OCI-M2 (cell line): ENCODE data around the gene PPP1R8.
"Not testable (repeated sequence)": the region's sequence is repeated elsewhere in the genome, so short reads cannot be mapped to it uniquely, and the experiment has no call there.

Source experiments
- DNase-seq: peaks from one replicate; lab custom pipeline; 2025; ENCODE audit not compliant: unreplicated experiment; lab: John Stamatoyannopoulos, UW

The PPP1R8 gene

DNA sequence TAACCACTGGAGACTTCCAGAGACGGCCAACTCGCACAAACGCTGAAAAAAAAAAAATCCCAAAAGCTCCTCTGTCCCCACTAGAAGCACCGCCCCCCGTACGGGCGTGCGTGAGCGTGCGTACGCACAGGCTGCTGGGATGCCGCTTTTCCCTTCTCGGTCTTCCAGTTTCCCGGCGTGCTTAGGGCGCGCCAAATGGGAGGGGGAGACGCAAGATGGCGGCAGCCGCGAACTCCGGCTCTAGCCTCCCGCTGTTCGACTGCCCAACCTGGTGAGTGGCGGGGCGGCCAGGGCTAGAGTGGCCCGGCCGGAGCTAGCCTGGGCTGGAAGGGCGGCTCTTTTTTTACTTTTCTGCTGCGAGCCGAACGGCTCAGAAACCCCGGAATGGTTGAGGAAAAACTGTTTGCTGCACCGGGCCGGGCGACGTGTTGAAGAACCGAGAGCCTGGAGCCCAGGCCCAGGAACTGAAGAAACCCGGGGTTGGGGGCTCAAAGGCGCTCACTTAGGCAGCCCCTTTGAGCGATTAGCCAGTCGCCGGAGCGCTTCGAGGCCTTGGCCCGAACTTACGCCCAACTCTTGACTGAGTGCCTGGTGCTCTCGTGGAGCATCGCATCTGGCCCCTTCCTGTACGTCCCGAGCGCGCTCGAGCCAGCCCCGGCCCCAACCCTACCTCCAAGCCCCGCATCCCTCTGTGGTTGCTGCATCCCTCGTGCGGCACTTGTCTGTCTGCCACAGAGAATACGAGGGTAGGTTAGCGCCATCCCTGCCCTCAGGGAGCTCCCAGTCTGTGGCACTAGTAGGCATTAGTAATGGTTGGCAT lies at the start of gene PPP1R8:
PPP1R8 (plus strand) TSS at position 162 of the 820 bp plus-strand sequence; CDS start at position 216, 54 bp downstream.
- peak; percentile 82 for DNase-seq

DNA sequence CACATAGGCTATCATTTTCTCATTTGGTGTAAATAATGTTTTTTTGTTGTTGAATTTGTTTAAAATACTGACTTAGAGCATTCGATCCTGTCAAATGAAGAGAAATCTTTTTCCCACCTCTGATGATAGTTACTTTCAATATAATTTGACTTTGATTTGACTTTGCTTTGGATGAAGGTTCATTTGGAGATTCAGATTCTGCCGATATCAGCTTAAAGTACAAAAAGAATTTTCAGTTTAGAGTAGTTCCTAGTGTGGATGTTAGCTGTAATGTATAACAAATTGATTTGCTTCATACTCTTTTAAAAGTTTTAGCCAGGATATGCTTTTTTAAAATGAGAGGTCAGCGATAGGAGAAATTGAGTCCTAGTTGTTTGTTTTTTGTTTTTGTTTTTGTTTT lies 47.6 kb upstream of the PPP1R8 start:
- no peak for DNase-seq

DNA sequence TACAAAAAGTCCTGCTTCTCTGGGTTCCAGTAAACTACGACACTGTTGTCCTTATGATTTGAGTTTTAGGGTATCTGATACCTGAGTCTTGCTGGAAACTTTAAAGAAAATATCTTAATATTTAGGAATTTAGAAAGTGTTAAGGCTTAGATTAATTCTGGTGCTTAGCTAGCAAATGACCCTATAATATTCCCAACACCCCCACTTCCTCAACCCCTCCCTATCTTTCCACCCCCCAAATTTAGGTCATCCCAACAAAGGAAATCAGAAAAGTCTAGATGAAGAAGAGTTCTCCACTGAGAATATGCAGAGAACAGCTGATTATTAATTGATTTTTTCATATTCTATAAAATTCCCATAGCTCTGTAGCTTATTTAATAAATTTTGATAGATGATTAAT lies 45.9 kb upstream of the PPP1R8 start:
- no peak for DNase-seq

DNA sequence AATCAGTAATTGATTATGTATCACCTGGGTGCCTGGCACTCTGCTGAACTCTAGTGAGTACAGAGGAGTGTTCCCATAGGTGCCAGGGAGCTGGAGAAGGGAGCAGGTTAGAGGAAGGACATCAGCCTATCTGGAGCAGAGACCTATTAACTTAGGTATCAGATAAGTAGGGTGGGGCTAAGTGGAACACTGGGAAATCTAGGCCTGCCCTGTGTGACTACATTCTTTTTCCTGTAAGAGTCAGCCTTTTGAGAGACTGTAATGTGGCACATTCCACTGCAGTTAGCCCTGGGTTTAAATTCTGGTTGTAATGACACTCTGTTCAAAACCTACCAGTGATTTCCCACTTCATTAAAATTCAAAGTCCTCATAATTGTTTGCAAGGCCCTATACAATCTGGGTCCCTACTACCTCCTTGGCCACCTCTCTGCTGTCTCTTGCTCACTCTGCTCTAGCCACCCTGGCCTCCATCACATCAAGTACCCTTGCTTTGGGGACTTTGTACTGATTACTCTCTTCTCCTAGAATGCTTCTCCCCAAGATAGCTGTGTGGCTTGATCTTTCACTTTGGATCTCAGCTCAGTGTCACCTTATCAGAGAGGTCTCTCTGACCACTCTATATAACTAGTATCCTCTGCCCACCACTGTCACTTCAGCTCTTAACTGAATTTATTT lies 44.7 kb upstream of the PPP1R8 start:
- no peak for DNase-seq

DNA sequence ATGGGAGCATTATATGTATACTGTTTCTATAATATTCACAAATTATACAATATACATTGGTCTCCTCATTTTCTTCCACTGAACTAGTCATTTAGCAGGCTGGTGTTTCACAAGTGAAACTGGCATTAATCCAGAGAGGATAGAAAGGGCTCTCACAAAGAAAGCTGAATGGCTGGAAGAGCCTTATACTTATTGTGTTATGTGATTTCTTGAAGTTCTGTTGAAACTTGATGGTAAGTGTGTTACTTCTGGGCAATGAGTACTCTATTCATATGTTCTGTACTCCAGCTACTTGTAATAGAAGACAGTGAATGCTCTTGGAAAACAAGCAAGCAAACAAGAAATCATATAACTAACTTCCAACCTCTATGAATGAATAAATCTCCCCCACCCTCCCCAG lies 42.7 kb upstream of the PPP1R8 start:
- DNase-seq = no peak

DNA sequence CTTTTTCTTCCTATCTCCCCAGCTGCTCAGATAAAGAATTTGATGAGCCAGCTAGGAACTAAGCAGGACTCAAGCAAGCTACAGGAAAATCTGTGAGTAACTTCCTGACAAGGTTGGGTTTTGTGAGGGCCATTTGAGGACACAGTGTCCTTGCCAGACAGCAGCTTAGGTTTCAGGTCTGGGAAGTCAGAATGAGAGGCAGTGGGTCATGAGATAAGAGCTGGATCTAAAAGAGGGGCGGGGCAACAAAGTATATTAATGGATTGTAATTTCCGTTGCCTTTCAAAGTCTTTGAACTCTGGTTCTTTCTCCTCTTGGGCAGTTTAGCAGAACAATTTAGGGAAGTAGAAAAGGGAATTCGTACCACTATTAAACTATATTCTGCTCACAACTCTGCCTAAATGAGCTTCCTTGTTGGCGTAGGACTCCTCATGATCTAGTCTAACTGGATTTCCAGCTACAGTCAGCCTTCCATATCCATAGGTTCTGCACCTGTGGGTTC lies 41.0 kb upstream of the PPP1R8 start:
- no peak for DNase-seq

DNA sequence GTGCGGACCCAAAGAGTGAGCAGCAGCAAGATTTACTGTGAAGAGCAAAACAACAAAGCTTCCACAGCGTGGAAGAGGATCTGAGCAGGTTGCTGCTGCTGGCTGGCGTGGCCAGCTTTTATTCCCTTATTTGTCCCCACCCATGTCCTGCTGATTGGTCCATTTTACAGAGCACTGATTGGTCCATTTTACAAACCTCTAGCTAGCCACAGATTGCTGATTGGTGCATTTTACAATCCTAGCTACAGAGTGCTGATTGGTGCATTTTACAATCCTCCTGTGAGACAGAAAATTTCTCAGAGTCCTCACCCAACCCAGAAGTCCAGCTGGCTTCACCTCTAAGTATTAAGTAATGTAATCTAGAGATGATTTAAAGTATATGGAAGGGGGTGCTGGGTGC lies 40.3 kb upstream of the PPP1R8 start:
- not testable (repeated sequence) for DNase-seq

DNA sequence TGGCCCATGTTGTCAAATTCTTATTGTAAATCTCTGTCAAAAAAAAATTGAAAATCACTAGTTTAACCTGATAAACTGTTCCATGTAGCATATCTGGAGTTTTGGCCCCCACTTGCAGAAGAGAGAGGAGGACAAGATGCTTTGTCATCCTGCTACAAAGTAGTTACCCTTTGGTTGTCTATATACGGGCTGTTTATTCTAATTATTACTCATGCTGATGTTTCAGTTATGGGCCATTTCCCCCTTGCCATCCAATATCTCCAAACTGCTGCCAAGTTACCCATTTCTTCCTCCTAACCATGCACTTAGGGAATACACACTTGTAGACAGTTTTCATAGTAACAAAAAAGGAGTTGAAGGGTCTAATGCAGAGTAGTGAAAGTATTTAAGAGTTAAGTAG lies 35.0 kb upstream of the PPP1R8 start:
- no peak for DNase-seq

DNA sequence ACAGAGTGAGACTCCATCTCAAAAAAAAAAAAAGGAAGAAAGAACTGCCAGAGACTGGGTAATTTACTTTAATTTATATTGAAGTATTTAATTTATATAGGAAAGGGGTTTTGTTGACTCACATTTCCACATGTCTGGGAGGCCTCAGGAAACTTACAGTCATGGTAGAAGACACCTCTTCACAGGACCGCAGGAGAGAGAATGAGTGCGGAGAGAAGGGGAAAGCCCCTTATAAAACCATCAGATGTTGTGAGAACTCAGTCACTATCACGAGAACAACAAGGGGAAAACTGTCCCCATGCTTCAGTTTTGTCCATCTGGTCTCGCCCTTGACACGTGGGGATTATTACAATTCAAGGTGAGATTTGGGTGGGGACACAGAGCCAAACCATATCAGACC lies 25.8 kb upstream of the PPP1R8 start:
- DNase-seq = no peak

DNA sequence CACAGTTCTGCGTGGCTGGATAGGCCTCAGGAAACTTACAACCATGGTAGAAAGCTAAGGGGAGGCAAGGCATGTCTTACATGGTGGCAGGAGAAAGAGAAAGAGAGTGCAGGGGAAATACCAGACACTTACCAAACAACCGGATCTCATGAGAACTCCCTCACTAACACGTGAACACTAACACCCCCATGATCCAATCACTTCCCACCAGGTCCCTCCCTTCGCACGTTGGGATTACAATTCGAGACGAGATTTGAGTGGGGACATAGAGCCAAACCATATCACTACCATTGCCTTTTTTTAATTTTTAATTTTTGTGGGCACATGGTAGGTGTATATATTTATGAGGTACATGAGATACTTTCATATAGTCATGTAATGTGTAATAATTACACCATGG lies 23.8 kb upstream of the PPP1R8 start:
- no peak for DNase-seq

DNA sequence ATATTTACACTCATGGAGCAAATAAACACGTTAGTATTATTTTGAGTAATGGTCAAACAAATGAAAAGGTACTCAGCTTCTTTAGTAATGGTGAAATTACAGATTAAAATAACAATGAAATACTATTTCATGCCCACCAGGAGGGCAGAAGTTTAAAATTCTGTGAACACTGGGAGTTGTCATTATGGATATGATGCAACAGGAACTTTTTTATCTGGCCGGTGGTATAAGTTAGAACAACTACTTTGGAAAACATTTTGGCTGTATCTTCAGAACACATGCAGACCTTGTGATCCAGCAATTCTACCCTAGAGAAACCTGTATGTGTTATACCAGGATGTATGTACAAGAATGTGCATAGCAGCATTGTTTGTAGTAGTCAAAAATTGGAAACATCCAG lies 23.2 kb upstream of the PPP1R8 start:
- no peak for DNase-seq

DNA sequence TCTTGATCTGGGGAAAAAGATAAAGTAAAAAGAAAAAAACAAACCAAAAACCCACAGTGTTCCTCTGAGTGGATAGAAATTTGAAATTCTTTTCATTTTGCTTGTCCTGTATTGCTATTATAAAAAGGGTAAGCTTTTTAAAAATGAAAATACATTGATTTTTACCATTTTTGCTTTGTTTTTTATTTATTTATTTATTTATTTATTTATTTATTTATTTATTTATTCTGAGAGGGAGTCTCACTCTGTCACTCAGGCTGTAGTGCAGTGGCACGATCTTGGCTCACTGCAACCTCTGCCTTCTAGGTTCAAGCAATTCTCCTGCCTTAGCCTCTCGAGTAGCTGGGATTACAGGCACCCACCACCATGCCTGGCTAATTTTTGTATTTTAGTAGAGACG lies 22.5 kb upstream of the PPP1R8 start:
- not testable (repeated sequence) for DNase-seq

DNA sequence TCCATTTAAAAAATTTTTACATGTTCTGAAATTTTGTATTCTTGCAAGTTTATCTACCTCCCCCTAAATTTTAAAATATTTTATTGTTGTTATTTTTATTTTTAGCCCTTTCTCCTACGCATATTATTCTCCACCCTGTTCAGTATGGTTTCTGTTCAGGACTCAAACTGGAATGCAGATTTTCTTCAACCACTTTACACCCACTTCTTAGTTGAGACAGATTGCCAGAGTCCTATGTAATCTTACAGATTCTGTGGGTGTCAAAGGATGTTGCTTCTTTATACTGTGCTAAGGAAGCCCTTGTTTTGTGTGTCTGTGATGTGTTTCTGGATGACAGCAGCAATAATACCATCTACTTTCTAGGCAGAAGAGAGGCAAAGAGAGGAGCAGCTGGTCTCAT lies 20.7 kb upstream of the PPP1R8 start:
- DNase-seq = no peak

DNA sequence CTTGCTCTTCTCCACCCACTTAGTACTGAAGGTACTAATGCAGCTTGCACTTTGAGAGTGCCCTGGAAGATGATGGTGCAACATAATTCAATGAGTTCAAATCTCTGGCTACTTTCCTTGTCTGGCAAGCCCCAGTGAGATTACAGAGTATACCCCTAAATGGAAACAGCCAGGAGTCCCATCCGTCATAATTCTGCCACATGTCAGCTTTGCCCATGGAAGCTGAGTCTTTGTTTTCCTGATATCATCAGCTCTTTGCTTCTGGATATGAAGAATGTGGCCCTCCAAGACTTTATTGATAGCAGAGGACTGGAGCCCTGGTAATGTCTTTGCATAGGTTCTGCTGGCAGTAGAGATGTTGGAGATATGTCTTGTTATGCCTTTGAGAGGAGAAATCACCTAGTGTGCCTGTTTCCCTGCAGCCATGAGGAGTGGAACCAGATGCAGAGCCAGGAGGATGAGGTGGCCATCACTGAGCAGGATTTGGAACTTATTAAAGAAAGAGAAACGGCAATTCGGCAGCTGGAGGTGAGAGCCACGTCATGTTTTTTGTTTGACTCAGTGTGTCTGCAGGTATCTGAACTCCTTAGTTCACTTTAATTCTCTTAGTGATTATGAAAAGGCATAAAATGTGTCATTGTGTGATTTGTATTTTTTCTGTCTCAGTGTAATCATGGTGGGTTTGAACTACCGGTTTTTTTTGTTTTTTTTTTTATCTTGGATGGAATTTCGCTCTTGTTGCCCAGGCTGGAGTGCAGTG lies 18.7 kb upstream of the PPP1R8 start:
- DNase-seq = no peak

DNA sequence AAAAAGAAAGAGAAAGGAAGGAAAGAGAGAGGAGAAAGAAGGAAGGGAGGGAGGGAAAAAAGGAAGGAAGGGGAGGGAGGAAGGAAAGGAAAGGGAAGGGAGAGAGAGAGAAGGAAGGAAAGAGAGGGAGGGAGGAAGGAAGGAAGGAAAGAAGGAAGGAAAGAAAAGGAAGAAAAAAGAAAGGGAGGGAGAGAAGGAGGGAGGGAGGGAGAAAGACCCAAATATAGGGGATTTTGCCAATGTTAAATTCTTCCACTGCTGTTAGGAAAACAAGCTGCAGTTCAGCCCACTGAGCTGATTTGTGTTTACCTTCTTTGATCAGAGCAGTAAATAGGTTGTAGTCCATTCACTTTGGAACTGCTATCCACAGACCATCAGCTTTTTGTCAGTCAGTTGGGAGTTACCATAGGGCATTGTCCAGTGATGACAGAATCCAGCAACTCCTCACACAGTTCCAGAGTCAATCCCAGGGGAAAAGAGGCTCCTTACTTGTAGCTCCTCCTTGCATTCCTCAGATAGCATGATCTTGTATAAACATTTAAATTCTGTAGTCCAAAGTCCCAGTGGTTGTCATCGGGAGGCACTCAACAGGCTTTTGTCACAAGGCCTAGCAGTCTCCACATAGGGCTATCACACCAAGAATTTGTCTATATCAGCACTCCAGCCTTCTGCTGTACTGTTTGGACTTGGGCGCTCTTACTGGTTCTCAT lies 13.5 kb upstream of the PPP1R8 start:
- no peak for DNase-seq

DNA sequence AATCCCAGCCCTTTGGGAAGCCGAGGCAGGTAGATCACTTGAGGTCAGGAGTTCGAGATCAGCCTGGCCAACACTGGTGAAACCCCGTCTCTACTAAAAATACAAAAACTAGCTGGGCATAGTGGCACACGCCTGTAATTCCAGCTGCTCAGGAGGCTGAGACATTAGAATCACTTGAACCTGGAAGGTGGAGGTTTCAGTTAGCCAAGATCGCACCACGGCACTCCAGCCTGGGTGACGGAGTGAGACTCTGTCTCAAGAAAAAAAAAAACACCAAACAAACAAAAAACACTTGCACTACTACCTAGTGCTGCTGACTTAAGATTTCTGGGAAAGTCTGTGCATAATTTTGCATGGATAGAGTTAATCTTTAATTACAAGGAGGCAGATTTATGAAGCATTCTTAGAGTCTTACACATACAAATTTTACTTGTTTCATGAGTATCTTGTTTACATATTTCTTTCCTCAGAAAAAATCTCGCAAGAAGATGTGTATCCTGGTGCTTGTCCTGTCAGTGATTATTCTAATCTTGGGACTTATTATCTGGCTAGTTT lies 8.7 kb upstream of the PPP1R8 start:
- DNase-seq = no peak

DNA sequence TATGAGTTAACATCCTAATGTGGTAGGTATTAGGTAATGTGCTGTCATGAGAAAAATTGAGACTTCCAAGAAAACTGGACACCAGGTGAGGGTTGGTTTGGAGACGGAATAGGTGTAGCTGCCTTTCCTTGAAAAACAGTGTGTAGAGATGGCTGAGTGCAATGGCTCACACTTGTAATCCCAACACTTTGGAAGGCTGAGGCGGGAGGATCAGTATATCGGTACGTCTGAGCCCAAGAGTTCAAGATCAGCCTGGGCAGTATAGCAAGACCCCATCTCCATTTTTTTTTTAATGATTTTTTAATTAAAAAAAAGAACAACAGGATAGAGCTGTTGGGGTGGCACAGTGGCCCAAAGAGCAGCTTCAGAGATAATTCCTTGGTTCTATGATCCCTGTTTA lies 6.8 kb upstream of the PPP1R8 start:
- no peak for DNase-seq

DNA sequence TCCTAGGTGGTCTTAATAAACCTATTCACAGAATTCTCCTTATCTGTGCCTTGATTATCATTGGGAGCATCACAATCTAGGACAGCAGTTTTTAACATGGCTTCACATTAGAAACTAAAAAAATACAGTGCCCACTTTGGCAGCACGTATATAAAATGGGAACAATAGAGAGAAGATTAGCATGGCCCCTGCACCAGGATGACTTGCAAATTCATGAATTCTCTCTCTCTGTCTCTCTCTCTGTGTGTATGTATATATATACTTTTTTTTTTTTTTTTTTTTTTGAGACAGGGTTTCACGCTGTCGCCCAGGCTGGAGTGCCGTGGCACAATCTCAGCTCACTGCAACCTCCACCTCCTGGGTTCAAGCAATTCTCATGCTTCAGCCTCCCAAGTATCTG lies 6.2 kb upstream of the PPP1R8 start:
- no peak for DNase-seq

DNA sequence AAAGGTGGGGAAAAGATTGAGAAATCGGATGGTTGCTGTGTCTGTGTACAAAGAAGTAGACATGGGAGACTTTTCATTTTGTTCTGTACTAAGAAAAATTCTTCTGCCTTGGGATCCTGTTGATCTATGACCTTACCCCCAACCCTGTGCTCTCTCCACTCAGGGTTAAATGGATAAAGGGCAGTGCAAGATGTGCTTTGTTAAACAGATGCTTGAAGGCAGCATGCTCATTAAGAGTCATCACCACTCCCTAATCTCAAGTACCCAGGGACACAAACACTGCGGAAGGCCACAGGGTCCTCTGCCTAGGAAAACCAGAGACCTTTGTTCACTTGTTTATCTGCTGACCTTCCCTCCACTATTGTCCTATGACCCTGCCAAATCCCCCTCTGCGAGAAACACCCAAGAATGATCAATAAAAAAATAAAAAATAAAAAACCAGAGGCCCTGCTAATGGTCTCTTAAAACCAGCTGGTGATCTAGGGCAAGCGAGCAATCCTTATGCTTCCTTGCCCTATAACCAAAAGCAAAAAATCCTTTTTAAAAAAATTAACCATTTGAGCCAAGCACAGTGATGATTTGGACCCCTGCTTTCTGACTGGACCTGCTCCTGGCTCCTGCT lies 1.1 kb upstream of the PPP1R8 start:
- DNase-seq = not testable (repeated sequence)
